Naive thymus-derived CD8-positive, alpha-beta T cell (primary cell): Measurements from ENCODE around the gene ATG16L1. TPM values are rescaled to one million over a fixed set of nuclear protein-coding genes. Genes with fewer than 3 reads are reported as not detected.
"Not testable (repeated sequence)": the region's sequence is repeated elsewhere in the genome, so short reads cannot be mapped to it uniquely, and the experiment has no call there.

ENCODE experiments used
- ATAC-seq, 2 donors: fragments of 150-1000 bp; cut with Tn5 transposase in 1 of 2; sonication (Bioruptor Pico), chemical (Tn5 transposase) in 1 of 2; 1 replicate in 1 of 2; 2 replicates in 1 of 2; pipeline ENCODE4 v1.10.0; 2021; ENCODE audit warnings: mild to moderate bottlenecking in 2 of 2, moderate library complexity in 2 of 2
- POLR2A ChIA-PET: fragments of 350-600 bp; sonication (Branson Sonifier 250); formaldehyde crosslinking; loops from one replicate; lab custom pipeline; 2021; ENCODE audit warnings: antibody characterized with exemption; lab: Charles Lee
- DNase-seq, 10 donors: peaks; one replicate each; pipeline versions ENCODE4 v3.0.0 to v3.0.0-alpha.2; 2020 to 2022
- H3K27ac Mint-ChIP-seq, 10 donors: one replicate each; pipeline ENCODE4 v1.8.0; 2020 to 2022; ENCODE audit warnings: mild to moderate bottlenecking in 10 of 10, mixed read lengths in 10 of 10, moderate library complexity in 4 of 10, inconsistent platforms in 1 of 10
- H3K27me3 Mint-ChIP-seq, 5 donors: one replicate each; pipeline ENCODE4 v1.8.0; 2021 to 2022; ENCODE audit warnings: mixed read lengths in 5 of 5
- H3K36me3 Mint-ChIP-seq, 3 donors: one replicate each; pipeline ENCODE4 v1.8.0; 2020 to 2022; ENCODE audit warnings: mixed read lengths in 3 of 3, mild to moderate bottlenecking in 2 of 3, inconsistent platforms in 1 of 3
- H3K4me1 Mint-ChIP-seq, 4 donors: one replicate each; pipeline ENCODE4 v1.8.0; 2021 to 2022; ENCODE audit warnings: mixed read lengths in 4 of 4
- H3K4me3 Mint-ChIP-seq, 10 donors: one replicate each; pipeline ENCODE4 v1.8.0; 2020 to 2022; ENCODE audit warnings: mild to moderate bottlenecking in 10 of 10, mixed read lengths in 10 of 10, moderate library complexity in 6 of 10, inconsistent platforms in 1 of 10
- H3K9me3 Mint-ChIP-seq, 9 donors: one replicate each; pipeline ENCODE4 v1.8.0; 2020 to 2022; ENCODE audit warnings: mixed read lengths in 9 of 9, mild to moderate bottlenecking in 3 of 9, inconsistent platforms in 1 of 9, moderate library complexity in 1 of 9
- polyA plus RNA-seq, 3 donors: library from polyadenylated mRNA; unstranded; fragments of 300-500 nt; fragmentation: Illumina TruSeq; gene quantifications; one replicate each; pipeline ENCODE4 v1.2.3, GENCODE V29; 2021
- total RNA-seq, 8 experiments: library from RNA in 2 of 8; stranded (reverse) in 2 of 8; gene quantifications; one replicate each; pipeline ENCODE4 v1.2.3 and lab custom pipeline; 2021 to 2026

Gene ATG16L1
- total and polyA plus RNA-seq, 5 experiments from 2014 or later: 12.4 to 78.5 (median 19.3) TPM

- Mint-ChIP-seq H3K27ac (peak overlapping the region in 2 of 10 donors; percentile 43 to 81), H3K4me3 (no peak overlapping the region), H3K4me1 (peaks cover 6 to 43% (median 17%) of the 10 kb centered on the region in 4 donors), H3K36me3 (no peaks in the 10 kb centered on the region), H3K9me3 (no peaks in the 10 kb centered on the region), H3K27me3 (no peaks in the 10 kb centered on the region)
- no peak for DNase-seq
- no peak for ATAC-seq
- POLR2A ChIA-PET: no interaction called here
Measured at GRCh38 chr2:233323851-233324250, 72.4 kb downstream of the ATG16L1 start.

DNA sequence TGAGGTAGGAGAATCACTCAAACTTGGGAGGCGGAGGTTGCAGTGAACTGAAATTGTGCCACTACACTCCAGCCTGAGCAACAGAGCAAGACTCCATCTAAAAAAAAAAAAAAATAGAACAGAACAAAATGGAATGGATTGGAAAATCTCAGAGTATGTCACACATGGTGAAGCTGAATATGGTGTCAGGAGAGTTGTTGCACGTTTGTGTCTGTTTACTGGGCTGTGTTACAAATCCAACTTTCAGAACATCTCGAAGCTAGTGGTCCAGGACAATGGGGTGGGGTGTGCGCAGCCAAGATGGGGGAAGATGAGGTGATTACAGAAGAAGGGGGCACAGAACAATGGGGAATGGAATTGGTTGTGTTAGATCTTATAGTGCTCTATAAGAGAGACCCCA is 73.8 kb downstream of the ATG16L1 start:
- H3K27me3 Mint-ChIP-seq: no peaks in the 10 kb centered on the region
- no peaks in the 10 kb centered on the region for H3K9me3 Mint-ChIP-seq
- POLR2A ChIA-PET: interaction anchor here (0.7 kb wide), 1 partner anchor 10 kb away, joined by 5 read pairs; no protein-coding TSS in a partner anchor
- peak overlapping the region in 2 of 10 donors; percentile 16 to 75 for H3K27ac Mint-ChIP-seq
- no peaks in the 10 kb centered on the region for H3K36me3 Mint-ChIP-seq
- H3K4me3 Mint-ChIP-seq: no peak overlapping the region
- no peak for DNase-seq
- H3K4me1 Mint-ChIP-seq: peaks cover 16 to 57% (median 26%) of the 10 kb centered on the region in 4 donors
- ATAC-seq: no peak

DNA sequence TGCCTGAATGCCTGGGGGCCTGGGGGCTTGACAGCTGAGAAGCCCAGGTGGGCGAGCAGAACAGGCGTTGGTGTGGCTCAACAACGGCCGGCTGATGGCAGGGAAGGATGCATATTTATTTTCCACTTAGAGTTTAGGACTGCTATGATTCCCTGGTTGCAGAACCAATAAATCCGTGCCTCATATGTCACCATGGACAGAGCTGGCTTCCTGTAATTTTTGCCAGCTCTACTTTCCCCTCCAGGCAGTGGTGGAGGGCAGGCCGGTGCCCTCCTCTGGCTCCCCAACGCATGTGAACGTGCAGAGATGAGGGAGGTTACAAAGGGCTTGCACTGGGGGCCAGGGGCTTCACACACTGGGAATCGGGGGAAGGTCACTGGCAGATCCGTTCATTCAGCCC is 74.3 kb downstream of the ATG16L1 start:
- H3K4me3 Mint-ChIP-seq: no peak overlapping the region
- H3K27ac Mint-ChIP-seq: peak overlapping the region in 5 of 10 donors; percentile 53 to 76 (median 70)
- no peaks in the 10 kb centered on the region for H3K9me3 Mint-ChIP-seq
- no peaks in the 10 kb centered on the region for H3K27me3 Mint-ChIP-seq
- H3K36me3 Mint-ChIP-seq: no peaks in the 10 kb centered on the region
- POLR2A ChIA-PET: interaction anchor here (0.7 kb wide), 1 partner anchor 10 kb away, joined by 5 read pairs; no protein-coding TSS in a partner anchor
- ATAC-seq (no peak), DNase-seq (no peak)
- H3K4me1 Mint-ChIP-seq: peaks cover 17 to 61% (median 27%) of the 10 kb centered on the region in 4 donors

DNA sequence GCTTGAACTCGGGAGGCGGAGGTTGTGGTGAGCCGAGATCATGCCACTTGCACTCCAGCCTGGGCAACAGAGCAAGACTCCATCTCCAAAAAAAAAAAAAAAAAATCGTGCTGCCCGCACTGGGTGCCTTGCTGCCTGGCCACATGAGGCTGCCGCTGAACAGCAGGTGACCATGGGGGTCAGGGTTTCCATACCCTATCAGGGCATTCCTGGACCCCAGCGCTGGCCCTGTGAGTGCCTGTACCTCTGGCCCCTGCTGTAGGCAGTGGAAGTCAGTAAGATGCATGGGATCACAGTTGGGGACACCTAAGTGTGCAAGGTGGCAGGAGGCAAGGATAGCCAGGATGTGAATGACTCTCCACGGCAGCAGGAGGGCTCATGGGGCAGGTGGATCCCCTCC is 75.0 kb downstream of the ATG16L1 start:
- H3K4me3 Mint-ChIP-seq: no peak overlapping the region
- DNase-seq: no peak
- H3K27ac Mint-ChIP-seq: peak overlapping the region in 4 of 10 donors; percentile 10 to 60 (median 38)
- POLR2A ChIA-PET: no interaction called here
- H3K36me3 Mint-ChIP-seq: no peaks in the 10 kb centered on the region
- ATAC-seq: no peak
- no peaks in the 10 kb centered on the region for H3K27me3 Mint-ChIP-seq
- peaks cover 23 to 66% (median 32%) of the 10 kb centered on the region in 4 donors for H3K4me1 Mint-ChIP-seq
- H3K9me3 Mint-ChIP-seq: peaks cover 0 to 3% (median 0%) of the 10 kb centered on the region in 9 donors

- no peaks in the 10 kb centered on the region for H3K36me3 Mint-ChIP-seq
- H3K9me3 Mint-ChIP-seq: peaks cover 0 to 4% (median 0%) of the 10 kb centered on the region in 9 donors
- H3K27ac Mint-ChIP-seq: peak overlapping the region in 7 of 10 donors; percentile 6 to 79 (median 68)
- H3K4me1 Mint-ChIP-seq: peaks cover 30 to 71% (median 43%) of the 10 kb centered on the region in 4 donors
- POLR2A ChIA-PET: no interaction called here
- H3K4me3 Mint-ChIP-seq: no peak overlapping the region
- ATAC-seq (no peak), DNase-seq (no peak)
- H3K27me3 Mint-ChIP-seq: no peaks in the 10 kb centered on the region
Measured at GRCh38 chr2:233328922-233329321, 77.4 kb downstream of the ATG16L1 start.

GRCh38 chr2:233329489-233330135 is 78.1 kb downstream of the ATG16L1 start:
- H3K27me3 Mint-ChIP-seq: no peaks in the 10 kb centered on the region
- H3K4me3 Mint-ChIP-seq: peak overlapping the region in 1 of 10 donors; percentile 11
- H3K4me1 Mint-ChIP-seq: peaks cover 26 to 72% (median 45%) of the 10 kb centered on the region in 4 donors
- DNase-seq (peak in 1 of 10 donors; percentile 16), ATAC-seq (no peak)
- POLR2A ChIA-PET: interaction anchor here (0.6 to 2.9 kb wide), 2 partner anchors 9 to 13 kb away, joined by 3 to 13 read pairs; no protein-coding TSS in a partner anchor
- no peaks in the 10 kb centered on the region for H3K36me3 Mint-ChIP-seq
- peak overlapping the region in 8 of 10 donors; percentile 19 to 95 (median 70) for H3K27ac Mint-ChIP-seq
- peaks cover 0 to 4% (median 0%) of the 10 kb centered on the region in 9 donors for H3K9me3 Mint-ChIP-seq

DNA sequence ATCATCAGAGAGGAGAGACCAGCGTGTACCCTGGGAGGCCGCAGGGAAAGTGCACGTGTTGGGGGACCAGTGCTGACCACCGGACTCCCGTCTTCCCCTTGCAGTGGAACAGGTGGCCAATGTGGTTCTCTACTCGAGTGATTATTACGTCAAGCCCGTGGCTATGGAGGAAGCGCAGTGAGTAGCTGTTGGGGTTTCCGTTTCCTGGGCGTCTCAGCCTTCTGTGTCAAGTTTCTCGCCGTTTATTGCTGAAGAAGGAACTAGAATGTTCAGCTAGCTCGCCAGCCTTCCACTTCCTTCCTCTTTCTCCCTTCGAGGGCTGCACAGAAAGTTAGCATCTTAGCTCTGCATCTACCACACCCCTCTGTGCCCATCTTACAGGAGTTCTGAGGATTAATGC is 80.1 kb downstream of the ATG16L1 start:
- POLR2A ChIA-PET: interaction anchor here (0.6 to 2.9 kb wide), 21 partner anchors 9 to 235 kb away, joined by 3 to 24 read pairs (median 4); partner anchors contain the start of genes DGKD and USP40

GRCh38 chr2:233332125-233332524 is 80.7 kb downstream of the ATG16L1 start:
- H3K36me3 Mint-ChIP-seq: no peaks in the 10 kb centered on the region
- H3K27ac Mint-ChIP-seq: peak overlapping the region; percentile 89 to 99 (median 98)
- H3K4me3 Mint-ChIP-seq: peak overlapping the region; percentile 5 to 85 (median 71)
- no peaks in the 10 kb centered on the region for H3K27me3 Mint-ChIP-seq
- DNase-seq (no peak), ATAC-seq (peak in 1 of 2 donors; percentile 7)
- POLR2A ChIA-PET: interaction anchor here (0.6 to 2.9 kb wide), 21 partner anchors 8 to 234 kb away, joined by 3 to 24 read pairs (median 4); partner anchors contain the start of genes DGKD and USP40
- H3K9me3 Mint-ChIP-seq: peaks cover 0 to 4% (median 0%) of the 10 kb centered on the region in 9 donors
- peaks cover 26 to 72% (median 47%) of the 10 kb centered on the region in 4 donors for H3K4me1 Mint-ChIP-seq

More for the DNA sequence above, 80.1 kb downstream of the ATG16L1 start:
- ATAC-seq: peak; percentile 96
- H3K9me3 Mint-ChIP-seq: peaks cover 0 to 4% (median 0%) of the 10 kb centered on the region in 9 donors
- no peaks in the 10 kb centered on the region for H3K36me3 Mint-ChIP-seq
- peaks cover 29 to 76% (median 47%) of the 10 kb centered on the region in 4 donors for H3K4me1 Mint-ChIP-seq
- peak overlapping the region; percentile 47 to 85 (median 72) for H3K4me3 Mint-ChIP-seq
- H3K27ac Mint-ChIP-seq: peak overlapping the region; percentile 89 to 99 (median 98)
- DNase-seq: peak; percentile 38 to 90 (median 80)
- no peaks in the 10 kb centered on the region for H3K27me3 Mint-ChIP-seq

- Mint-ChIP-seq H3K4me1 (peaks cover 28 to 80% (median 47%) of the 10 kb centered on the region in 4 donors), H3K4me3 (peak overlapping the region in 1 of 10 donors; percentile 10)
- POLR2A ChIA-PET: interaction anchor here (0.6 kb wide), 1 partner anchor 67 kb away, joined by 4 read pairs; no protein-coding TSS in a partner anchor
Measured at GRCh38 chr2:233334915-233335314, 83.4 kb downstream of the ATG16L1 start.

GRCh38 chr2:233336091-233336490 is 84.6 kb downstream of the ATG16L1 start:
- not testable (repeated sequence) for DNase-seq, ATAC-seq, H3K4me3 Mint-ChIP-seq, H3K36me3 Mint-ChIP-seq, H3K27me3 Mint-ChIP-seq, H3K9me3 Mint-ChIP-seq
- POLR2A ChIA-PET: interaction anchor here (0.7 to 0.8 kb wide), 3 partner anchors 11 to 68 kb away, joined by 3 to 5 read pairs (median 4); no protein-coding TSS in a partner anchor
- Mint-ChIP-seq H3K27ac (peak overlapping the region in 5 of 10 donors; percentile 17 to 79 (median 38)), H3K4me1 (peaks cover 25 to 71% (median 41%) of the 10 kb centered on the region in 4 donors)

More at GRCh38 chr2:233334915-233335314, 83.4 kb downstream of the ATG16L1 start:
- DNase-seq: no peak
- Mint-ChIP-seq H3K27me3 (no peaks in the 10 kb centered on the region), H3K36me3 (no peaks in the 10 kb centered on the region), H3K27ac (peak overlapping the region in 5 of 10 donors; percentile 28 to 77 (median 72)), H3K9me3 (peaks cover 0 to 4% (median 0%) of the 10 kb centered on the region in 9 donors)
- ATAC-seq: no peak

- peak overlapping the region in 3 of 10 donors; percentile 17 to 53 (median 24) for H3K27ac Mint-ChIP-seq
Measured at GRCh38 chr2:233336541-233336940, 85.1 kb downstream of the ATG16L1 start.

DNA sequence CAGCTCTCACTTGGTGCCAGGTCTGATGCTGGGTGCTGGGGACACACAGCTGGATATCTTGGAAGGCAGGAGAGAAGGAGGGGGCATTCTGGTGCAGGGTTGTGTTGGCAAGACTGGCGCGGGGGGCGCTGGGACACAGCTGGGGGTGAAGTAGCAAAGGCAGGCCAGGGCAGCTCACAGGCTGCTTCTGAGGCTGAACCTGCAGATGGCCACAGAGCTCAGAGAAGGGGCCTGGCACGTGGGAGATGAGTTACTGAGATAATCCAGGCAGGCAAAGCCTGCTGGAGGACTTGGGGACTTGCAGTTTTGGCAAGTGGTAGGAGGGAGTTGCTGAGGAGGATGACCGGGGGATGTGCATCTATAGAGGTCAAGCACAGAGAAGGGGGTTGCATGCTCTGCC is 86.6 kb downstream of the ATG16L1 start:
- H3K27me3 Mint-ChIP-seq: no peaks in the 10 kb centered on the region
- no peak overlapping the region for H3K4me3 Mint-ChIP-seq
- ATAC-seq: no peak
- H3K27ac Mint-ChIP-seq: peak overlapping the region in 3 of 10 donors; percentile 32 to 81 (median 42)
- POLR2A ChIA-PET: interaction anchor here (1.7 kb wide), 1 partner anchor 9 kb away, joined by 5 read pairs; no protein-coding TSS in a partner anchor
- H3K4me1 Mint-ChIP-seq: peaks cover 16 to 58% (median 27%) of the 10 kb centered on the region in 4 donors
- no peaks in the 10 kb centered on the region for H3K36me3 Mint-ChIP-seq
- DNase-seq: no peak
- H3K9me3 Mint-ChIP-seq: no peaks in the 10 kb centered on the region

More at GRCh38 chr2:233336541-233336940, 85.1 kb downstream of the ATG16L1 start:
- POLR2A ChIA-PET: interaction anchor here (0.7 kb wide), 1 partner anchor 30 kb away, joined by 4 read pairs; no protein-coding TSS in a partner anchor
- Mint-ChIP-seq H3K4me1 (peaks cover 22 to 67% (median 37%) of the 10 kb centered on the region in 4 donors), H3K27me3 (no peaks in the 10 kb centered on the region), H3K9me3 (peaks cover 0 to under 1% (median 0%) of the 10 kb centered on the region in 9 donors), H3K36me3 (no peaks in the 10 kb centered on the region), H3K4me3 (no peak overlapping the region)
- ATAC-seq (no peak), DNase-seq (no peak)
